Gastroesophageal sphincter (tissue), 3 donors: Measurements from ENCODE around the gene TMEM258.

ENCODE experiments used
- CTCF ChIP-seq, 4 experiments: fragments of 200-600 bp in 2 of 4; fragments of 450-650 bp in 2 of 4; sonication (generic) in 1 of 4; IDR thresholded peaks; one replicate each; pipeline ENCODE4 v1.5.1; 2017 to 2019; ENCODE audit warnings: antibody characterized with exemption in 4 of 4, mild to moderate bottlenecking in 2 of 4, moderate library complexity in 2 of 4
- POLR2A ChIP-seq, 2 donors: fragments of 450-650 bp; IDR thresholded peaks; one replicate each; pipeline ENCODE4 v1.6.1; 2017; ENCODE audit warnings: antibody characterized with exemption in 2 of 2, mild to moderate bottlenecking in 2 of 2, moderate library complexity in 1 of 2
- POLR2AphosphoS5 ChIP-seq: sonication (generic); formaldehyde crosslinking; IDR thresholded peaks from one replicate; pipeline ENCODE4 v1.6.1; 2017; ENCODE audit warnings: antibody characterized with exemption

GRCh38 chr11:61833926-61834277, 41.5 kb upstream of the TMEM258 start:
- TF ChIP-seq CTCF (IDR thresholded peaks at IDR 0.05) (no peak), POLR2A (IDR thresholded peaks at IDR 0.05) (no peak), POLR2AphosphoS5 (no peak)
